ENCODE results near the gene MAPK7.

DNA sequence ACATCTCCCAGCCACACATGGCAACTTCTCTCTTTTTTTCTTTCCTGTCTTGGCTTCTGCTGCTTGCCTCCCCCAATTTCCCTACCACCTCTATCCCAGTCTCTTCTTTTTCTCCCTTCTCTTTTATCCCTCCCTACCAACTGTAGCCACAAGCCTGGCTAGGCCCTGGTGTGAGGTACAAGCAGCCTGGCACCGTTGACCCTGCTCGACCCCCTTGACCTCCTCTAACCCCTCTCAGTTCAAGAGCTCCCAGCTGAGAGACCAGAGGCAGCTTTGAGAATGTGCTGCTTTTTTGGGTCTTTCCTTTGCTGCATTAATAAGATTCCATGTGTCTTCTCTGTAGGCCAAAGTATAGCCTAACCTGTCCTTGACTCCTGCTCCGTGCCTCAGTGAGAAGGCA, 48.0 kb upstream of the MAPK7 start:
- no peak for TF ChIP-seq CTCF (IDR thresholded peaks at IDR 0.05; ENCODE audit: poor library complexity)
- TF ChIP-seq EZH2 (IDR thresholded peaks at IDR 0.05; ENCODE audit: borderline replicate concordance), result no peak
